ENCODE results near the gene SYAP1. TPM values are rescaled to one million over a fixed set of nuclear protein-coding genes. Genes with fewer than 3 reads are reported as not detected.
"Not testable (repeated sequence)": the region's sequence is repeated elsewhere in the genome, so short reads cannot be mapped to it uniquely, and the experiment has no call there.

The SYAP1 gene
- total RNA-seq, 3 donors from 2014 or later (not counting 1 experiment from before 2014, with no cell fraction given): 42.9 to 58.4 (median 45.4) TPM

DNA sequence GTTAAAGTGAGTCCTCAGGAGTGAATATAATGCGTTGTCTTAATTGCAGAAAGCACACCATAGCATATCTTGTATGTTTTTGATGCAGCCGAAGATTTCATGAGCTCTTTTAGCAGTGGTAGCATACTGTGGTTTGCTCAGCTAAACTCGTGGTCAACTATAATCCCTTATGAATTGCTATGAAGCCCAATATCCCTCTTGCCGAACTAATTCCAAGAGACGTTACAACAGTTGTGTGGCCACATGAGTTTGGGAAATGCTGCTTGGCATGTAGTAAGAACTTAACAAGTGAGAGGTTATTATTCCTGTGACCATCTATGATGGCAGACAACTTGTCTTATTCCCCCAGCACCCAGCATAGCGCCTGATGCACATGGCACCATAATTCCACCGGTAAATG lies 30.7 kb downstream of the SYAP1 start:
- Mint-ChIP-seq H3K4me1 (no peaks in the 10 kb centered on the region), H3K9me3 (no peaks in the 10 kb centered on the region), H3K4me3 (no peak overlapping the region), H3K27ac (no peak overlapping the region), H3K27me3 (ENCODE audit: low read depth in 2 of 2) (no peaks in the 10 kb centered on the region), H3K36me3 (peaks cover 14% of the 10 kb centered on the region)
- intact Hi-C loops (cut with micrococcal nuclease): no loop called here
- TF ChIP-seq, protein P1, sequence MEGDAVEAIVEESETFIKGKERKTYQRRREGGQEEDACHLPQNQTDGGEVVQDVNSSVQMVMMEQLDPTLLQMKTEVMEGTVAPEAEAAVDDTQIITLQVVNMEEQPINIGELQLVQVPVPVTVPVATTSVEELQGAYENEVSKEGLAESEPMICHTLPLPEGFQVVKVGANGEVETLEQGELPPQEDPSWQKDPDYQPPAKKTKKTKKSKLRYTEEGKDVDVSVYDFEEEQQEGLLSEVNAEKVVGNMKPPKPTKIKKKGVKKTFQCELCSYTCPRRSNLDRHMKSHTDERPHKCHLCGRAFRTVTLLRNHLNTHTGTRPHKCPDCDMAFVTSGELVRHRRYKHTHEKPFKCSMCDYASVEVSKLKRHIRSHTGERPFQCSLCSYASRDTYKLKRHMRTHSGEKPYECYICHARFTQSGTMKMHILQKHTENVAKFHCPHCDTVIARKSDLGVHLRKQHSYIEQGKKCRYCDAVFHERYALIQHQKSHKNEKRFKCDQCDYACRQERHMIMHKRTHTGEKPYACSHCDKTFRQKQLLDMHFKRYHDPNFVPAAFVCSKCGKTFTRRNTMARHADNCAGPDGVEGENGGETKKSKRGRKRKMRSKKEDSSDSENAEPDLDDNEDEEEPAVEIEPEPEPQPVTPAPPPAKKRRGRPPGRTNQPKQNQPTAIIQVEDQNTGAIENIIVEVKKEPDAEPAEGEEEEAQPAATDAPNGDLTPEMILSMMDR (IDR thresholded peaks at IDR 0.05): no peak
- H3K27me3 ChIP-seq (ENCODE audit: control insufficient read depth, insufficient read depth, low read length): no peaks in the 10 kb centered on the region
- H3K36me3 ChIP-seq (ENCODE audit: control insufficient read depth, insufficient read depth, low read length): peaks cover 19% of the 10 kb centered on the region
- H3K4me1 ChIP-seq (ENCODE audit: control insufficient read depth, insufficient read depth, low read length): no peaks in the 10 kb centered on the region
- H3K4me3 ChIP-seq (ENCODE audit: low read length): no peak overlapping the region
- ATAC-seq: no peak
- H3K27ac ChIP-seq (ENCODE audit: low read length): no peak overlapping the region
- H3K9me3 ChIP-seq (ENCODE audit: control insufficient read depth, insufficient read depth, low read length): no peaks in the 10 kb centered on the region
- no peak for DNase-seq
- 99% methylated on average over 7 of the region's 7 CpGs for WGBS (ENCODE audit: insufficient coverage)

DNA sequence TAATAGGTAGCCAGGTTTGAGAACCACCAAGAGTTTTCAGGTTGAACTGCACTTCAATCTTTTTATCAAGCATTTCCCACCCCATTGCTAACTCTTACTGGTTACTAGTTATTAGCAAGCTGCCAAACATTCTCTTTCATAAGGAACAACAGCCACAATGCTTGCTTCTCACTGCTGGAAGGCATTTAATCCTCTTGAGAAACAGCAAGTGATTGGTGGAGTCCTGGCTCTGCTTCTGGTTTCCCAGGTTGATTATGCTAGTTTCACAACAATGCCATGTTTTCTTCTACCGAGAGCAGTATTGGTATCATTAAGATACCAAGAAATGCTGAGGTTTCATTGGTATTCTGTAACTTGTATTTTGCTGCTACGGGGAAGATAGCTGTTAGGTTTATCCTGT lies 34.6 kb downstream of the SYAP1 start:
- ATAC-seq (no peak), DNase-seq (no peak)
- WGBS (ENCODE audit: insufficient coverage): 91% methylated on average over 2 of the region's 2 CpGs
- no peaks in the 10 kb centered on the region for H3K4me1 ChIP-seq (ENCODE audit: control insufficient read depth, insufficient read depth, low read length)
- no peaks in the 10 kb centered on the region for H3K27me3 ChIP-seq (ENCODE audit: control insufficient read depth, insufficient read depth, low read length)
- H3K9me3 ChIP-seq (ENCODE audit: control insufficient read depth, insufficient read depth, low read length): no peaks in the 10 kb centered on the region
- H3K36me3 ChIP-seq (ENCODE audit: control insufficient read depth, insufficient read depth, low read length): peaks cover 24% of the 10 kb centered on the region
- H3K27me3 Mint-ChIP-seq (ENCODE audit: low read depth in 2 of 2): no peaks in the 10 kb centered on the region
- no peak overlapping the region for H3K27ac ChIP-seq (ENCODE audit: low read length)
- H3K36me3 Mint-ChIP-seq: peaks cover 31% of the 10 kb centered on the region
- TF ChIP-seq, protein P1 (IDR thresholded peaks at IDR 0.05): no peak
- H3K9me3 Mint-ChIP-seq: no peaks in the 10 kb centered on the region
- no peaks in the 10 kb centered on the region for H3K4me1 Mint-ChIP-seq
- intact Hi-C loops (cut with micrococcal nuclease): no loop called here
- no peak overlapping the region for H3K27ac Mint-ChIP-seq
- H3K4me3 Mint-ChIP-seq: no peak overlapping the region
- no peak overlapping the region for H3K4me3 ChIP-seq (ENCODE audit: low read length)

DNA sequence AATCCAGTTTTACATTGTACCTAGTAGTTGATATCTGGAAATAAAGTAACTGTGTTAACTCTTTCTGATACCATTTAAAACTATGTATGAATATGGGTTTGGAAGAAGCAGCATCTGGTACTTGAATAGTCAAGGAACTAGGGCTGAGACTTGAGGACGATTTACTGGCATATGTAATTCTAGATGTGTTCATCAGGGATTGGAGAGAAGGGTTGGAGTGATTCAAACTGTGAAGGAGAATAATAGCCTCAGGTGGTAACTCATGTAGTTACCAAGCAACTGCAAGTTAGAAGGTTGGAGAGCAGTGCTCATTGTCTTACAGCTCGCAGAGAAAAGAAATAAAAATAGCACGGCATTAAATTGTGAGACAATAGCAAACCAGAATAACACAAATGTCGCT lies 37.3 kb downstream of the SYAP1 start:
- Histone ChIP-seq H3K36me3 (ENCODE audit: control insufficient read depth, insufficient read depth, low read length) (peaks cover 21% of the 10 kb centered on the region), H3K4me3 (ENCODE audit: low read length) (no peak overlapping the region), H3K9me3 (ENCODE audit: control insufficient read depth, insufficient read depth, low read length) (no peaks in the 10 kb centered on the region), H3K27me3 (ENCODE audit: control insufficient read depth, insufficient read depth, low read length) (no peaks in the 10 kb centered on the region), H3K4me1 (ENCODE audit: control insufficient read depth, insufficient read depth, low read length) (no peaks in the 10 kb centered on the region), H3K27ac (ENCODE audit: low read length) (no peak overlapping the region)
- no peak for ATAC-seq
- no peaks in the 10 kb centered on the region for H3K9me3 Mint-ChIP-seq
- 91% methylated on average over 2 of the region's 4 CpGs for WGBS (ENCODE audit: insufficient coverage)
- no peaks in the 10 kb centered on the region for H3K4me1 Mint-ChIP-seq
- no peak overlapping the region for H3K27ac Mint-ChIP-seq
- no peak overlapping the region for H3K4me3 Mint-ChIP-seq
- peaks cover 25% of the 10 kb centered on the region for H3K36me3 Mint-ChIP-seq
- TF ChIP-seq, protein P1 (IDR thresholded peaks at IDR 0.05): no peak
- no peak for DNase-seq
- H3K27me3 Mint-ChIP-seq (ENCODE audit: low read depth in 2 of 2): no peaks in the 10 kb centered on the region
- intact Hi-C loops (cut with micrococcal nuclease): no loop called here

DNA sequence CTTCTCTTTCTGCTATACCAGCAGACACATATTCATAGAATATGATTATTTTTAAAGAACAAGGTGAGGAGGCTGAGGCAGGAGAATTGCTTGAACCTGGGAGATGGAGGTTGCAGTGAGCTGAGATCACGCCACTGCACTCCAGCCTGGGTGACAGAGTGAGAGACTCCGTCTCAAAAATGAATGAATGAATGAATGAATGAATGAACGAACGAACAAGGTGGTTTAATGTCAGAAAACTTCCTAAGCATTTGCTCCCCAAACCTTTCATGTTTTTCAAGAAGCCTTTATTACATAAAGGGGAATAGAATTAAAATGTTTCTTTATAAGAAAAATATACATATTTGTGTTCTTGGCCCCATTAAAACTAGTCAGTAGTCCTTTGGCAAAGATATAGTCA lies 42.1 kb downstream of the SYAP1 start:
- WGBS (ENCODE audit: insufficient coverage): 100% methylated on average over 2 of the region's 4 CpGs
- H3K27me3 Mint-ChIP-seq (ENCODE audit: low read depth in 2 of 2); H3K9me3 ChIP-seq (ENCODE audit: control insufficient read depth, insufficient read depth, low read length); H3K4me3 ChIP-seq (ENCODE audit: low read length); DNase-seq; H3K27me3 ChIP-seq (ENCODE audit: control insufficient read depth, insufficient read depth, low read length); H3K9me3 Mint-ChIP-seq; ATAC-seq; intact Hi-C loops (cut with micrococcal nuclease); H3K27ac ChIP-seq (ENCODE audit: low read length); H3K4me1 Mint-ChIP-seq; H3K27ac Mint-ChIP-seq; H3K4me1 ChIP-seq (ENCODE audit: control insufficient read depth, insufficient read depth, low read length); H3K4me3 Mint-ChIP-seq; H3K36me3 Mint-ChIP-seq: not testable (repeated sequence)
- peaks cover 10% of the 10 kb centered on the region for H3K36me3 ChIP-seq (ENCODE audit: control insufficient read depth, insufficient read depth, low read length)
